Spleen (tissue), 11 donors: ENCODE measurements around the gene CTBP1. TPM values are rescaled to one million over a fixed set of nuclear protein-coding genes. Genes with fewer than 3 reads are reported as not detected.
A peak's percentile ranks its signal among the peaks of the same experiment; 100 is the strongest.

ENCODE experiments used
- DNase-seq: peaks from one replicate; pipeline ENCODE4 v3.0.0-alpha.2; 2020
- H3K27ac ChIP-seq, 8 donors: fragments of 200-600 bp; sonication (generic) in 7 of 8; 1 replicate in 4 of 8; 2 replicates in 4 of 8; pipeline versions ENCODE4 v1.5.0 to v1.8.0; 2016 to 2021; ENCODE audit warnings: inconsistent platforms in 4 of 8, mild to moderate bottlenecking in 4 of 8, moderate library complexity in 1 of 8
- H3K27me3 ChIP-seq, 7 donors: fragments of 200-600 bp; sonication (generic) in 6 of 7; replicated peaks in 1 of 7; 1 replicate in 4 of 7; 2 replicates in 3 of 7; pipeline versions ENCODE4 v1.5.0 to v1.8.0; 2016 to 2021; ENCODE audit warnings: inconsistent platforms in 3 of 7, mild to moderate bottlenecking in 1 of 7
- H3K36me3 ChIP-seq, 6 donors: fragments of 200-600 bp; sonication (generic) in 5 of 6; 1 replicate in 4 of 6; 2 replicates in 2 of 6; pipeline versions ENCODE4 v1.5.0 to v1.8.0; 2016 to 2021; ENCODE audit warnings: inconsistent platforms in 2 of 6
- H3K4me1 ChIP-seq, 6 donors: fragments of 200-600 bp; sonication (generic) in 5 of 6; 1 replicate in 3 of 6; 2 replicates in 3 of 6; pipeline versions ENCODE4 v1.5.0 to v1.8.0; 2016 to 2021; ENCODE audit warnings: inconsistent platforms in 3 of 6
- H3K4me3 ChIP-seq, 8 donors: fragments of 200-600 bp; sonication (generic) in 7 of 8; 1 replicate in 4 of 8; 2 replicates in 4 of 8; pipeline versions ENCODE4 v1.5.0 to v1.8.0; 2016 to 2021; ENCODE audit warnings: inconsistent platforms in 4 of 8, mild to moderate bottlenecking in 4 of 8, moderate library complexity in 2 of 8
- H3K9me3 ChIP-seq, 8 donors: fragments of 200-600 bp; sonication (generic) in 7 of 8; 1 replicate in 4 of 8; 2 replicates in 4 of 8; pipeline versions ENCODE4 v1.5.0 to v1.8.0; 2016 to 2021; ENCODE audit warnings: inconsistent platforms in 4 of 8
- CTCF ChIP-seq, 11 experiments: fragments of 200-600 bp in 7 of 11; fragments of 450-650 bp in 4 of 11; sonication (generic) in 4 of 11; IDR thresholded peaks in 8 of 11; conservative IDR thresholded peaks in 3 of 11; 1 replicate in 7 of 11; 2 replicates in 4 of 11; pipeline versions ENCODE4 v1.4.0 to v1.8.0; 2016 to 2021; ENCODE audit warnings: antibody characterized with exemption in 11 of 11, inconsistent platforms in 4 of 11, mild to moderate bottlenecking in 1 of 11
- POLR2A ChIP-seq, 3 donors: fragments of 450-650 bp; IDR thresholded peaks; one replicate each; pipeline ENCODE4 v1.5.1; 2017; ENCODE audit warnings: antibody characterized with exemption in 3 of 3, mild to moderate bottlenecking in 1 of 3
- POLR2AphosphoS5 ChIP-seq, 3 donors: sonication (generic); formaldehyde crosslinking; IDR thresholded peaks; one replicate each; pipeline ENCODE4 v1.5.1; 2017; ENCODE audit warnings: antibody characterized with exemption in 3 of 3
- WGBS, 5 donors: extraction: QIAGEN DNeasy Blood & Tissue Kit in 3 of 5; methylation state at CpG; one replicate each; pipeline versions ENCODE4 v1.1.5 to v1.1.7; 2013 to 2018; 5-methylcytosine and 5-hydroxymethylcytosine counted together
- intact Hi-C: fragments of 100-400 bp; cut with DNase I; formaldehyde crosslinking; loops from one replicate; pipeline ENCODE4 v1.15.0; 2023; ENCODE audit warnings: low total_unique reads
- polyA plus RNA-seq, 3 donors: library from polyadenylated mRNA; stranded (reverse); fragments of 200-250 nt; gene quantifications; one replicate each; pipeline ENCODE4 v1.2.1, GENCODE V29; 2013
- total RNA-seq, 7 donors: library from RNA; depleted of rRNA in 3 of 7; stranded (reverse); fragments of >200 nt in 3 of 7; fragmentation: NEBNext Ultra II Directional in 4 of 7; extraction: Animal tissue kit (Norgen Biotek cat#: 25700) in 4 of 7; gene quantifications; one replicate each; pipeline versions ENCODE4 v1.1.0 to v1.2.1, GENCODE V29; 2016 to 2021
- donor health status: healthy with polysubstance abuse.
- donor health status: DM: no; HTN: no; CAD: no; lungs with moderate emphysema.
- donor health status: DM: no; HTN: no; CAD: no.
- donor health status: Bipolar disorder and iron deficiency.
- donor health status: healthy.
- donor health status: DM: no; HTN: no; CAD: no.
- donor health status: DM: yes; HTN: yes; CAD: no.

The CTBP1 gene
- total and polyA plus RNA-seq, 10 donors: 101 to 226 (median 187) TPM

GRCh38 chr4:1187182-1187581 is 61.7 kb downstream of the CTBP1 start:
- TF ChIP-seq CTCF (IDR thresholded peaks at IDR 0.05 in 8 of 11, conservative IDR thresholded peaks at IDR 0.05 in 3 of 11) (no peak), POLR2AphosphoS5 (IDR thresholded peaks at IDR 0.05) (no peak), POLR2A (IDR thresholded peaks at IDR 0.05) (no peak)
- peak overlapping the region in 4 of 8 donors; percentile 9 to 42 (median 34) for H3K27ac ChIP-seq
- H3K9me3 ChIP-seq: no peaks in the 10 kb centered on the region
- intact Hi-C loops: no loop called here
- H3K36me3 ChIP-seq: no peaks in the 10 kb centered on the region
- peaks cover 8 to 66% (median 34%) of the 10 kb centered on the region in 6 donors for H3K4me1 ChIP-seq
- DNase-seq: no peak
- 22 to 36% (median 24%) methylated on average over 1 of the region's 1 CpG for WGBS, 5 donors
- no peaks in the 10 kb centered on the region for H3K27me3 ChIP-seq
- H3K4me3 ChIP-seq: no peak overlapping the region

GRCh38 chr4:1183985-1184773 is 64.8 kb downstream of the CTBP1 start:
- Histone ChIP-seq H3K36me3 (no peaks in the 10 kb centered on the region), H3K4me1 (peaks cover 8 to 55% (median 32%) of the 10 kb centered on the region in 6 donors), H3K9me3 (peaks cover 0 to 26% (median 13%) of the 10 kb centered on the region in 8 donors), H3K27me3 (no peaks in the 10 kb centered on the region), H3K27ac (peak overlapping the region in 7 of 8 donors; percentile 9 to 81 (median 69)), H3K4me3 (peak overlapping the region in 2 of 8 donors; percentile 13 to 49)
- 29 to 55% (median 32%) methylated on average over 6 of the region's 6 CpGs for WGBS, 5 donors
- intact Hi-C loops: no loop called here
- DNase-seq: peak; percentile 42
- TF ChIP-seq POLR2AphosphoS5 (IDR thresholded peaks at IDR 0.05): no peak

- no peak overlapping the region for H3K27ac ChIP-seq
- peaks cover 0 to 26% (median 13%) of the 10 kb centered on the region in 8 donors for H3K9me3 ChIP-seq
- intact Hi-C loops: no loop called here
- H3K27me3 ChIP-seq: no peaks in the 10 kb centered on the region
- H3K4me3 ChIP-seq: no peak overlapping the region
- DNase-seq: no peak
- no peak for TF ChIP-seq CTCF (IDR thresholded peaks at IDR 0.05 in 8 of 11, conservative IDR thresholded peaks at IDR 0.05 in 3 of 11)
- no peak for TF ChIP-seq POLR2AphosphoS5 (IDR thresholded peaks at IDR 0.05)
- TF ChIP-seq POLR2A (IDR thresholded peaks at IDR 0.05): no peak
- peaks cover 5 to 68% (median 37%) of the 10 kb centered on the region in 6 donors for H3K4me1 ChIP-seq
- H3K36me3 ChIP-seq: peaks cover 0 to 3% (median 0%) of the 10 kb centered on the region in 6 donors
Measured at GRCh38 chr4:1182313-1182712, 66.6 kb downstream of the CTBP1 start.

GRCh38 chr4:1180663-1181062 is 68.3 kb downstream of the CTBP1 start:
- Histone ChIP-seq H3K36me3 (peaks cover 0 to 3% (median 0%) of the 10 kb centered on the region in 6 donors), H3K27me3 (no peaks in the 10 kb centered on the region), H3K27ac (no peak overlapping the region), H3K4me1 (peaks cover 0 to 61% (median 29%) of the 10 kb centered on the region in 6 donors), H3K9me3 (peaks cover 0 to 26% (median 13%) of the 10 kb centered on the region in 8 donors), H3K4me3 (no peak overlapping the region)
- DNase-seq: no peak
- intact Hi-C loops: no loop called here
- TF ChIP-seq POLR2A (IDR thresholded peaks at IDR 0.05): no peak
- no peak for TF ChIP-seq POLR2AphosphoS5 (IDR thresholded peaks at IDR 0.05)
- TF ChIP-seq CTCF (IDR thresholded peaks at IDR 0.05 in 8 of 11, conservative IDR thresholded peaks at IDR 0.05 in 3 of 11): no peak
